IMR-90 (cell line): Measurements from ENCODE around the gene SYT6. TPM values are rescaled to one million over a fixed set of nuclear protein-coding genes. Genes with fewer than 3 reads are reported as not detected.

Experiments used
- ATAC-seq: fragments of 200-7000 bp; cut with Tn5 transposase; 2 replicates; pipeline ENCODE4 v1.9.1; 2020; ENCODE audit warnings: low read depth, mild to moderate bottlenecking, moderate library complexity
- BruUV-seq: library from RNA; stranded (reverse); fragments of 400-500 nt; replicated peaks from 2 replicates; lab custom pipeline; 2021; lab: Mats Ljungman, UMichigan
- CTCF ChIA-PET: fragments of 300-600 bp; formaldehyde crosslinking; extraction: SDS; loops from one replicate; lab custom pipeline; 2021; ENCODE audit warnings: antibody characterized with exemption; lab: Yijun Ruan, JAX
- POLR2A ChIA-PET: fragments of 300-600 bp; sonication (Branson Sonifier 250); formaldehyde crosslinking; loops from one replicate; lab custom pipeline; 2022; ENCODE audit warnings: antibody characterized with exemption; ENCODE audit not compliant: unreplicated experiment; lab: Charles Lee
- DNase-seq: peaks from one replicate; pipeline ENCODE4 v3.0.0; 2013
- H2AFZ ChIP-seq: replicated peaks from 2 replicates; pipeline ENCODE3; 2013; ENCODE audit warnings: low read length, mild to moderate bottlenecking; ENCODE audit not compliant: poor library complexity
- H2AK5ac ChIP-seq: 2 replicates; pipeline ENCODE4 v1.6.1; 2013; ENCODE audit warnings: low read depth, low read length, inconsistent platforms
- H2AK9ac ChIP-seq: replicated peaks from 2 replicates; pipeline ENCODE3; 2013; ENCODE audit warnings: mild to moderate bottlenecking, low read depth, low read length, moderate library complexity; ENCODE audit not compliant: poor library complexity
- H2BK120ac ChIP-seq: 2 replicates; pipeline ENCODE4 v1.6.1; 2013; ENCODE audit warnings: low read depth, low read length, inconsistent platforms
- H2BK15ac ChIP-seq: 3 replicates; pipeline ENCODE4 v1.6.1; 2013; ENCODE audit warnings: low read depth, low read length, inconsistent platforms
- H2BK20ac ChIP-seq: 2 replicates; pipeline ENCODE4 v1.6.1; 2013; ENCODE audit warnings: low read depth, mild to moderate bottlenecking, inconsistent platforms, low read length, moderate library complexity
- H2BK5ac ChIP-seq: 2 replicates; pipeline ENCODE4 v1.6.1; 2013; ENCODE audit warnings: mild to moderate bottlenecking, low read depth, low read length, inconsistent platforms; ENCODE audit not compliant: poor library complexity, severe bottlenecking
- H3K14ac ChIP-seq: replicated peaks from 2 replicates; pipeline ENCODE4 v1.6.1; 2013; ENCODE audit warnings: low read depth, low read length, inconsistent platforms
- H3K18ac ChIP-seq: 2 replicates; pipeline ENCODE4 v1.6.1; 2013; ENCODE audit warnings: low read depth, low read length, control low read depth
- H3K23ac ChIP-seq: 2 replicates; pipeline ENCODE4 v1.6.1; 2013; ENCODE audit warnings: low read depth, low read length, inconsistent platforms
- H3K27ac ChIP-seq: 2 replicates; pipeline ENCODE4 v1.5.1; 2013; ENCODE audit warnings: mild to moderate bottlenecking, control low read depth, low read length; ENCODE audit not compliant: insufficient read depth
- H3K27me3 ChIP-seq: 2 replicates; pipeline ENCODE4 v1.6.1; 2013; ENCODE audit warnings: low read length; ENCODE audit not compliant: control insufficient read depth, insufficient read depth
- H3K36me3 ChIP-seq: 2 replicates; pipeline ENCODE4 v1.6.1; 2013; ENCODE audit warnings: low read length, mixed read lengths; ENCODE audit not compliant: control insufficient read depth, insufficient read depth
- H3K4ac ChIP-seq: 2 replicates; pipeline ENCODE4 v1.6.1; 2013; ENCODE audit warnings: low read depth, low read length, inconsistent platforms
- H3K4me1 ChIP-seq: 2 replicates; pipeline ENCODE4 v1.6.1; 2013; ENCODE audit warnings: low read length, mixed read lengths; ENCODE audit not compliant: control insufficient read depth, insufficient read depth
- H3K4me2 ChIP-seq: 2 replicates; pipeline ENCODE4 v1.6.1; 2013; ENCODE audit warnings: low read depth, mild to moderate bottlenecking, control low read depth, low read length, moderate library complexity
- H3K4me3 ChIP-seq: 2 replicates; pipeline ENCODE4 v1.5.1; 2013; ENCODE audit warnings: low read depth, mild to moderate bottlenecking, control low read depth, low read length, moderate library complexity; ENCODE audit not compliant: insufficient read depth
- H3K56ac ChIP-seq: 2 replicates; pipeline ENCODE4 v1.6.1; 2013; ENCODE audit warnings: low read length, inconsistent platforms; ENCODE audit not compliant: insufficient read depth; ENCODE audit errors: extremely low read depth
- H3K79me1 ChIP-seq, 2 experiments: 2 replicates each; pipeline ENCODE4 v1.6.1; 2013; ENCODE audit warnings: low read length in 2 of 2, inconsistent platforms in 1 of 2, low read depth in 1 of 2
- H3K9ac ChIP-seq: 2 replicates; pipeline ENCODE4 v1.6.1; 2013; ENCODE audit warnings: low read depth, low read length, control low read depth
- H3K9me1 ChIP-seq: 2 replicates; pipeline ENCODE4 v1.6.1; 2013; ENCODE audit warnings: low read length, inconsistent platforms; ENCODE audit not compliant: insufficient read depth
- H3K9me3 ChIP-seq: 2 replicates; pipeline ENCODE4 v1.6.1; 2013; ENCODE audit warnings: low read length; ENCODE audit not compliant: control insufficient read depth, insufficient read depth
- H4K20me1 ChIP-seq: 2 replicates; pipeline ENCODE4 v1.6.1; 2013; ENCODE audit warnings: low read length, inconsistent platforms; ENCODE audit not compliant: insufficient read depth
- H4K5ac ChIP-seq: 2 replicates; pipeline ENCODE4 v1.6.1; 2013; ENCODE audit warnings: mild to moderate bottlenecking, low read depth, low read length, control low read depth
- H4K8ac ChIP-seq, 2 experiments: 2 replicates each; pipeline ENCODE4 v1.6.1; 2013; ENCODE audit warnings: low read depth in 2 of 2, low read length in 2 of 2, control low read depth in 1 of 2, inconsistent platforms in 1 of 2
- H4K91ac ChIP-seq: 2 replicates; pipeline ENCODE4 v1.6.1; 2013; ENCODE audit warnings: low read depth, low read length, inconsistent platforms; ENCODE audit not compliant: insufficient read depth
- CEBPB ChIP-seq: IDR thresholded peaks from 2 replicates; pipeline ENCODE4 v1.6.1; 2012; ENCODE audit warnings: low read depth, low read length, improper control_type of control experiment
- ELK1 ChIP-seq: fragments of 150-350 bp; IDR thresholded peaks from 2 replicates; pipeline ENCODE4 v1.6.1; 2016; ENCODE audit warnings: low read depth, mild to moderate bottlenecking, low read length, moderate library complexity, borderline replicate concordance
- MAFK ChIP-seq: IDR thresholded peaks from 2 replicates; pipeline ENCODE4 v1.6.1; 2012; ENCODE audit warnings: low read depth, low read length, improper control_type of control experiment
- RAD21 ChIP-seq: IDR thresholded peaks from 2 replicates; pipeline ENCODE4 v1.6.1; 2012; ENCODE audit warnings: low read length, improper control_type of control experiment
- RFX5 ChIP-seq: IDR thresholded peaks from 2 replicates; pipeline ENCODE4 v1.8.0; 2012; ENCODE audit warnings: low read depth, mild to moderate bottlenecking, low read length, moderate library complexity
- USF2 ChIP-seq: fragments of 150-350 bp; IDR thresholded peaks from 2 replicates; pipeline ENCODE4 v1.6.1; 2017; ENCODE audit warnings: mild to moderate bottlenecking, antibody characterized with exemption, low read length, low read depth
- WGBS, 2 experiments: methylation state at CpG; one replicate each; pipeline versions ENCODE4 v1.1.5 to v1.1.7; 2013; ENCODE audit warnings: missing lambda C conversion rate in 2 of 2; ENCODE audit not compliant: insufficient read length in 1 of 2; ENCODE audit errors: extremely low coverage in 2 of 2; 5-methylcytosine and 5-hydroxymethylcytosine counted together
- dilution Hi-C: fragments of 300-500 bp; cut with HindIII; formaldehyde crosslinking; loops from one replicate; pipeline ENCODE4 v1.14.3; 2018; ENCODE audit warnings: low sequenced_read_pairs; ENCODE audit not compliant: unreplicated experiment
- in situ Hi-C: fragments of 300-500 bp; cut with MboI; formaldehyde crosslinking; loops from 3 replicates; pipeline ENCODE4 v1.14.3; 2019; ENCODE audit warnings: low sequenced_read_pairs, inconsistent platforms, mixed read lengths
- intact Hi-C: fragments of 100-400 bp; cut with micrococcal nuclease; formaldehyde crosslinking; loops from 2 replicates; pipeline ENCODE4 v1.10.0; 2022
- polyA plus RNA-seq, 3 experiments: library from polyadenylated mRNA; depleted of rRNA; stranded (reverse); fragments of >200 nt; gene quantifications; 2 replicates each; pipeline ENCODE4 v1.2.3, GENCODE V29; 2012; ENCODE audit warnings: low replicate concordance in 1 of 3
- total RNA-seq: library from RNA; depleted of rRNA; stranded (reverse); fragments of >200 nt; gene quantifications from 2 replicates; pipeline ENCODE4 v1.2.3, GENCODE V29; 2012

SYT6 gene
- total and polyA plus RNA-seq, 2 of the 4 experiments (the other 2 are of a cell fraction) = not detected

GRCh38 chr1:114126261-114127095 lies 27.2 kb downstream of the SYT6 start:
- H3K14ac ChIP-seq = no peak overlapping the region
- no TSS peak for BruUV-seq
- ChIA-PET POLR2A (no interaction called here), CTCF (no interaction called here)
- intact Hi-C loops (no loop called here), in situ Hi-C loops (no loop called here), dilution Hi-C loops (no loop called here)
- no peaks in the 10 kb centered on the region for H3K79me1 ChIP-seq
- no peak overlapping the region for H4K8ac ChIP-seq
- no peak overlapping the region for H3K9ac ChIP-seq
- H2BK5ac ChIP-seq = no peak overlapping the region
- no peak overlapping the region for H2BK120ac ChIP-seq
- TF ChIP-seq RAD21 (no peak), ELK1 (no peak), RFX5 (no peak), MAFK (no peak), CEBPB (no peak), USF2 (no peak)
- no peak overlapping the region for H3K23ac ChIP-seq
- H3K4me3 ChIP-seq = no peak overlapping the region
- H4K5ac ChIP-seq = no peak overlapping the region
- no peak overlapping the region for H2BK15ac ChIP-seq
- no peak overlapping the region for H3K56ac ChIP-seq
- H4K20me1 ChIP-seq = no peaks in the 10 kb centered on the region
- ATAC-seq = no peak
- H3K9me3 ChIP-seq = no peaks in the 10 kb centered on the region
- no peak for DNase-seq
- no peak overlapping the region for H2AK9ac ChIP-seq
- no peak overlapping the region for H2AFZ ChIP-seq
- WGBS, 2 experiments = 100% methylated on average over 1 of the region's 10 CpGs; no CpG with 5 or more reads in 1 of the 2 experiments
- no peaks in the 10 kb centered on the region for H3K4me1 ChIP-seq
- no peak overlapping the region for H3K4me2 ChIP-seq
- no peak overlapping the region for H3K27ac ChIP-seq
- no peak overlapping the region for H2BK20ac ChIP-seq
- H3K27me3 ChIP-seq = peaks cover 4% of the 10 kb centered on the region
- no peaks in the 10 kb centered on the region for H3K9me1 ChIP-seq
- no peak overlapping the region for H2AK5ac ChIP-seq
- H3K36me3 ChIP-seq = no peaks in the 10 kb centered on the region
- no peak overlapping the region for H3K18ac ChIP-seq
- H4K91ac ChIP-seq = no peak overlapping the region
- no peak overlapping the region for H3K4ac ChIP-seq
